Astrocyte of the spinal cord (primary cell): Measurements from ENCODE around the gene CPT1A.

ENCODE experiments used
- DNase-seq: peaks from one replicate; pipeline ENCODE4 v3.0.0; 2011; ENCODE audit warnings: low read depth, low spot score
- H3K4me3 ChIP-seq: 2 replicates; pipeline ENCODE4 v1.5.1; 2011; ENCODE audit warnings: low read depth, mild to moderate bottlenecking, low read length, moderate library complexity
- CTCF ChIP-seq: IDR thresholded peaks from 2 replicates; pipeline ENCODE4 v1.5.1; 2012; ENCODE audit warnings: low read depth, mild to moderate bottlenecking, low read length, inconsistent platforms
- in situ Hi-C: cut with HindIII; loops from 2 replicates; pipeline ENCODE4 v1.10.0; 2017; ENCODE audit warnings: low sequenced_read_pairs

CPT1A gene

GRCh38 chr11:68775951-68776388 is 65.7 kb downstream of the CPT1A start:
- TF ChIP-seq CTCF, result no peak
- in situ Hi-C loops, result no loop called here
- no peak overlapping the region for H3K4me3 ChIP-seq
- DNase-seq, result no peak

GRCh38 chr11:68774194-68774585 is 67.5 kb downstream of the CPT1A start:
- no peak for TF ChIP-seq CTCF
- in situ Hi-C loops, result no loop called here
- H3K4me3 ChIP-seq, result no peak overlapping the region
- DNase-seq, result no peak

GRCh38 chr11:68773521-68774193 is 68.1 kb downstream of the CPT1A start:
- peak; percentile 21 for DNase-seq
- H3K4me3 ChIP-seq, result no peak overlapping the region
- in situ Hi-C loops, result no loop called here
- no peak for TF ChIP-seq CTCF

- no peak overlapping the region for H3K4me3 ChIP-seq
- DNase-seq, result no peak
- in situ Hi-C loops, result no loop called here
- TF ChIP-seq CTCF, result no peak
Observed at GRCh38 chr11:68772936-68773335, 68.8 kb downstream of the CPT1A start.

- TF ChIP-seq CTCF, result no peak
- DNase-seq, result no peak
- no peak overlapping the region for H3K4me3 ChIP-seq
- in situ Hi-C loops, result no loop called here
Observed at GRCh38 chr11:68770781-68771180, 70.9 kb downstream of the CPT1A start.

GRCh38 chr11:68767672-68768071 is 74.0 kb downstream of the CPT1A start:
- no peak overlapping the region for H3K4me3 ChIP-seq
- no peak for DNase-seq

More at GRCh38 chr11:68767672-68768071, 74.0 kb downstream of the CPT1A start:
- in situ Hi-C loops, result no loop called here
- TF ChIP-seq CTCF, result no peak
